Gastrocnemius medialis (tissue), 4 donors: ENCODE measurements around the gene C1QC. TPM values are rescaled to one million over a fixed set of nuclear protein-coding genes. Genes with fewer than 3 reads are reported as not detected.

Experiments used
- ATAC-seq, 2 donors: fragments of 150-250 bp; one replicate each; pipeline ENCODE4 v1.9.1; 2016
- DNase-seq, 2 donors: peaks; one replicate each; pipeline ENCODE4 v3.0.0-alpha.2; 2019
- H3K27ac ChIP-seq, 4 donors: fragments of 200-600 bp; sonication (generic); 1 replicate in 1 of 4; 2 replicates in 3 of 4; pipeline ENCODE4 v1.5.1; 2016 to 2018; ENCODE audit warnings: mild to moderate bottlenecking in 2 of 4, moderate library complexity in 1 of 4
- H3K27me3 ChIP-seq, 3 donors: fragments of 200-600 bp; sonication (generic) in 2 of 3; 1 replicate in 1 of 3; 2 replicates in 2 of 3; pipeline versions ENCODE4 v1.5.1 to v1.6.0; 2016 to 2019; ENCODE audit warnings: mild to moderate bottlenecking in 1 of 3, moderate library complexity in 1 of 3
- H3K36me3 ChIP-seq, 2 donors: fragments of 200-600 bp; sonication (generic) in 1 of 2; one replicate each; pipeline ENCODE4 v1.5.1; 2017 to 2018
- H3K4me1 ChIP-seq, 2 donors: fragments of 200-600 bp; sonication (generic) in 1 of 2; one replicate each; pipeline ENCODE4 v1.5.1; 2016 to 2017; ENCODE audit warnings: mild to moderate bottlenecking in 2 of 2
- H3K4me3 ChIP-seq, 4 donors: fragments of 200-600 bp; sonication (generic) in 3 of 4; 1 replicate in 1 of 4; 2 replicates in 3 of 4; pipeline ENCODE4 v1.5.1; 2016 to 2019; ENCODE audit warnings: mild to moderate bottlenecking in 2 of 4
- H3K9me3 ChIP-seq, 3 donors: fragments of 200-600 bp; sonication (generic) in 2 of 3; 1 replicate in 1 of 3; 2 replicates in 2 of 3; pipeline ENCODE4 v1.5.1; 2016 to 2019
- CTCF ChIP-seq, 5 experiments: fragments of 450-650 bp in 3 of 5; fragments of 200-600 bp in 2 of 5; sonication (generic) in 2 of 5; IDR thresholded peaks in 4 of 5; conservative IDR thresholded peaks in 1 of 5; 1 replicate in 4 of 5; 2 replicates in 1 of 5; pipeline ENCODE4 v1.5.1; 2016 to 2019; ENCODE audit warnings: antibody characterized with exemption in 5 of 5, mild to moderate bottlenecking in 3 of 5, moderate library complexity in 3 of 5
- POLR2A ChIP-seq, 2 donors: fragments of 450-650 bp; IDR thresholded peaks; one replicate each; pipeline ENCODE4 v1.6.1; 2017; ENCODE audit warnings: antibody characterized with exemption in 2 of 2, mild to moderate bottlenecking in 2 of 2, moderate library complexity in 2 of 2
- in situ Hi-C, 4 donors: fragments of 200-750 bp; cut with MboI; loops; one replicate each; pipeline versions ENCODE4 v1.15.0 to v1.8.0; 2017; ENCODE audit warnings: low sequenced_read_pairs in 4 of 4
- intact Hi-C: fragments of 100-400 bp; cut with DNase I; formaldehyde crosslinking; loops from one replicate; pipeline ENCODE4 v1.15.1; 2023; ENCODE audit warnings: low total_unique reads
- total RNA-seq, 4 donors: library from RNA; depleted of rRNA; stranded (reverse); fragments of >200 nt; gene quantifications; one replicate each; pipeline versions ENCODE4 v1.1.0 to v1.2.3, GENCODE V29; 2016

C1QC gene
- total RNA-seq, 4 donors from 2014 or later, result 12.9 to 66.3 (median 33.5) TPM

GRCh38 chr1:22660716-22661241 lies 17.3 kb downstream of the C1QC start:
- no peak for DNase-seq
- H3K27me3 ChIP-seq, result peaks cover 0 to 10% (median 0%) of the 10 kb centered on the region in 3 donors
- in situ Hi-C loops, result no loop called here

GRCh38 chr1:22661880-22662279 lies 18.4 kb downstream of the C1QC start:
- no peaks in the 10 kb centered on the region for H3K36me3 ChIP-seq
- ATAC-seq (no peak), DNase-seq (no peak)
- no peak overlapping the region for H3K4me3 ChIP-seq
- H3K27ac ChIP-seq, result no peak overlapping the region
- in situ Hi-C loops, result no loop called here
- TF ChIP-seq POLR2A (IDR thresholded peaks at IDR 0.05) (no peak), CTCF (IDR thresholded peaks at IDR 0.05 in 4 of 5, conservative IDR thresholded peaks at IDR 0.05 in 1 of 5) (no peak)
- no peaks in the 10 kb centered on the region for H3K4me1 ChIP-seq
- intact Hi-C loops, result no loop called here
- no peaks in the 10 kb centered on the region for H3K9me3 ChIP-seq
- peaks cover 0 to 3% (median 0%) of the 10 kb centered on the region in 3 donors for H3K27me3 ChIP-seq

More at GRCh38 chr1:22660716-22661241, 17.3 kb downstream of the C1QC start:
- Histone ChIP-seq H3K9me3 (no peaks in the 10 kb centered on the region), H3K4me3 (no peak overlapping the region), H3K27ac (no peak overlapping the region), H3K36me3 (no peaks in the 10 kb centered on the region), H3K4me1 (no peaks in the 10 kb centered on the region)
- no peak for ATAC-seq
- no peak for TF ChIP-seq POLR2A (IDR thresholded peaks at IDR 0.05)
- no peak for TF ChIP-seq CTCF (IDR thresholded peaks at IDR 0.05 in 4 of 5, conservative IDR thresholded peaks at IDR 0.05 in 1 of 5)
- intact Hi-C loops, result no loop called here

- no peak for TF ChIP-seq CTCF (IDR thresholded peaks at IDR 0.05 in 4 of 5, conservative IDR thresholded peaks at IDR 0.05 in 1 of 5)
- no peak for TF ChIP-seq POLR2A (IDR thresholded peaks at IDR 0.05)
- Histone ChIP-seq H3K36me3 (no peaks in the 10 kb centered on the region), H3K4me1 (no peaks in the 10 kb centered on the region), H3K27ac (no peak overlapping the region), H3K9me3 (no peaks in the 10 kb centered on the region), H3K4me3 (no peak overlapping the region), H3K27me3 (peaks cover 0 to 4% (median 0%) of the 10 kb centered on the region in 3 donors)
- ATAC-seq (peak; percentile 26 to 27), DNase-seq (no peak)
- intact Hi-C loops, result no loop called here
- in situ Hi-C loops, result no loop called here
These were observed 18.9 kb downstream of the C1QC start for GRCh38 chr1:22662318-22662717.

- in situ Hi-C loops, result no loop called here
These were observed 19.6 kb downstream of the C1QC start for GRCh38 chr1:22662986-22663408.

More at GRCh38 chr1:22662986-22663408, 19.6 kb downstream of the C1QC start:
- Histone ChIP-seq H3K27ac (no peak overlapping the region), H3K4me3 (no peak overlapping the region), H3K9me3 (no peaks in the 10 kb centered on the region), H3K27me3 (peaks cover 0 to 5% (median 0%) of the 10 kb centered on the region in 3 donors), H3K36me3 (no peaks in the 10 kb centered on the region), H3K4me1 (no peaks in the 10 kb centered on the region)
- no peak for ATAC-seq
- TF ChIP-seq POLR2A (IDR thresholded peaks at IDR 0.05), result no peak
- TF ChIP-seq CTCF (IDR thresholded peaks at IDR 0.05 in 4 of 5, conservative IDR thresholded peaks at IDR 0.05 in 1 of 5), result no peak
- intact Hi-C loops, result no loop called here
- DNase-seq, result no peak
